B cell (primary cell): ENCODE measurements around the gene CAV2. TPM values are rescaled to one million over a fixed set of nuclear protein-coding genes. Genes with fewer than 3 reads are reported as not detected.

Source experiments
- ATAC-seq: fragments of 200-7000 bp; cut with Tn5 transposase; one replicate; pipeline ENCODE4 v1.10.0; 2021; ENCODE audit warnings: low read depth, mild to moderate bottlenecking, moderate number of reproducible peaks, moderate library complexity
- CTCF ChIA-PET: fragments of 350-600 bp; sonication (Branson Sonifier 250); formaldehyde crosslinking; loops from one replicate; lab custom pipeline; 2021; ENCODE audit warnings: antibody characterized with exemption, inconsistent platforms; lab: Charles Lee
- POLR2A ChIA-PET: fragments of 350-600 bp; sonication (Branson Sonifier 250); formaldehyde crosslinking; loops from one replicate; lab custom pipeline; 2021; ENCODE audit warnings: antibody characterized with exemption; lab: Charles Lee
- DNase-seq: peaks from one replicate; pipeline ENCODE4 v3.0.0; 2013
- H2AFZ ChIP-seq: 2 replicates; pipeline ENCODE4 v1.6.1; 2012; ENCODE audit warnings: mild to moderate bottlenecking, low read depth, low read length; ENCODE audit not compliant: insufficient read depth, poor library complexity, severe bottlenecking
- H3K27ac ChIP-seq, 2 donors: 1 replicate in 1 of 2; 2 replicates in 1 of 2; pipeline ENCODE4 v1.5.1; 2012 to 2013; ENCODE audit warnings: low read length in 2 of 2, mild to moderate bottlenecking in 2 of 2, moderate library complexity in 1 of 2
- H3K27me3 ChIP-seq, 4 experiments: fragments of 200-600 bp in 1 of 4; sonication (generic) in 1 of 4; replicated peaks in 1 of 4; 1 replicate in 2 of 4; 2 replicates in 2 of 4; pipeline versions ENCODE4 v1.6.1 to v1.7.0; 2013 to 2016; ENCODE audit warnings: low read length in 3 of 4, mild to moderate bottlenecking in 2 of 4, mixed read lengths in 1 of 4, moderate library complexity in 1 of 4; ENCODE audit not compliant: insufficient read depth in 4 of 4, control insufficient read depth in 3 of 4; ENCODE audit errors: control extremely low read depth in 1 of 4
- H3K36me3 ChIP-seq, 2 experiments: replicated peaks in 1 of 2; 1 replicate in 1 of 2; 2 replicates in 1 of 2; pipeline versions ENCODE4 v1.6.1 to v1.7.1; 2013; ENCODE audit warnings: low read length in 1 of 2; ENCODE audit not compliant: insufficient read depth in 2 of 2, control insufficient read depth in 1 of 2; ENCODE audit errors: control extremely low read depth in 1 of 2, extremely low read depth in 1 of 2
- H3K4me1 ChIP-seq, 2 donors: fragments of 200-600 bp in 1 of 2; sonication (generic) in 1 of 2; 1 replicate in 1 of 2; 2 replicates in 1 of 2; pipeline versions ENCODE4 v1.5.1 to v1.6.1; 2013 to 2017; ENCODE audit warnings: low read length in 2 of 2; ENCODE audit not compliant: control insufficient read depth in 2 of 2, insufficient read depth in 2 of 2
- H3K4me2 ChIP-seq: replicated peaks from 2 replicates; pipeline ENCODE3; 2012; ENCODE audit warnings: mild to moderate bottlenecking, low read depth, low read length; ENCODE audit not compliant: poor library complexity, severe bottlenecking
- H3K4me3 ChIP-seq, 5 experiments: fragments of 200-600 bp in 1 of 5; sonication (generic) in 1 of 5; 1 replicate in 3 of 5; 2 replicates in 2 of 5; pipeline versions ENCODE4 v1.5.1 to v1.7.0; 2011 to 2016; ENCODE audit warnings: low read length in 4 of 5, mild to moderate bottlenecking in 4 of 5, low read depth in 2 of 5, control low read depth in 1 of 5, moderate library complexity in 1 of 5; ENCODE audit not compliant: insufficient read depth in 1 of 5; ENCODE audit errors: control extremely low read depth in 1 of 5, extremely low read depth in 1 of 5
- H3K79me2 ChIP-seq: fragments of 200-600 bp; sonication (generic); one replicate; pipeline ENCODE4 v1.6.0; 2016; ENCODE audit warnings: low read length; ENCODE audit not compliant: control insufficient read depth, insufficient read depth
- H3K9ac ChIP-seq: fragments of 200-600 bp; sonication (generic); 2 replicates; pipeline ENCODE4 v1.6.1; 2017; ENCODE audit warnings: mild to moderate bottlenecking, low read length, moderate library complexity
- H3K9me3 ChIP-seq, 3 donors: one replicate each; pipeline versions ENCODE4 v1.6.1 to v1.7.1; 2013; ENCODE audit warnings: low read length in 2 of 3; ENCODE audit not compliant: control insufficient read depth in 2 of 3, insufficient read depth in 1 of 3; ENCODE audit errors: control extremely low read depth in 1 of 3
- H4K20me1 ChIP-seq: 2 replicates; pipeline ENCODE4 v1.6.0; 2012; ENCODE audit warnings: mild to moderate bottlenecking, low read length; ENCODE audit not compliant: insufficient read depth, control insufficient read depth, poor library complexity, severe bottlenecking
- H3K27ac Mint-ChIP-seq: one replicate; pipeline ENCODE4 v1.8.0; 2021; ENCODE audit warnings: mixed read lengths
- H3K27me3 Mint-ChIP-seq: one replicate; pipeline ENCODE4 v1.8.0; 2021; ENCODE audit warnings: mixed read lengths
- H3K4me1 Mint-ChIP-seq: one replicate; pipeline ENCODE4 v1.8.0; 2021; ENCODE audit warnings: mixed read lengths
- H3K4me3 Mint-ChIP-seq: one replicate; pipeline ENCODE4 v1.8.0; 2021; ENCODE audit warnings: mixed read lengths
- H3K9me3 Mint-ChIP-seq: one replicate; pipeline ENCODE4 v1.8.0; 2022; ENCODE audit warnings: mixed read lengths; ENCODE audit not compliant: insufficient read depth
- EZH2 ChIP-seq: IDR thresholded peaks from 2 replicates; pipeline ENCODE4 v1.6.1; 2012; ENCODE audit warnings: borderline replicate concordance, low read depth, mild to moderate bottlenecking, moderate library complexity, low read length; ENCODE audit not compliant: insufficient read depth, poor library complexity, severe bottlenecking
- WGBS: methylation state at CpG from one replicate; pipeline ENCODE4 v1.1.5; 2013; ENCODE audit warnings: missing lambda C conversion rate; ENCODE audit not compliant: insufficient coverage; 5-methylcytosine and 5-hydroxymethylcytosine counted together
- intact Hi-C: fragments of 100-400 bp; cut with micrococcal nuclease; formaldehyde crosslinking; loops from one replicate; pipeline ENCODE4 v1.10.0; 2022
- polyA plus RNA-seq: library from polyadenylated mRNA; depleted of rRNA; stranded (reverse); fragments of >200 nt; gene quantifications from 2 replicates; pipeline ENCODE4 v1.2.3, GENCODE V29; 2012
- total RNA-seq, 2 donors: library from RNA; stranded (reverse); fragments of 120-200 nt in 1 of 2; gene quantifications; 1 replicate in 1 of 2; 2 replicates in 1 of 2; pipeline versions ENCODE4 v1.2.3 to v1.2.4, GENCODE V29; 2013 to 2022
- TF ChIP-seq, protein P1 (sequence below): fragments of 200-600 bp; IDR thresholded peaks from one replicate; pipeline ENCODE4 v1.8.0; 2022; ENCODE audit warnings: antibody characterized with exemption, mild to moderate bottlenecking

CAV2 gene
- total and polyA plus RNA-seq, 2 donors (not counting 1 experiment from before 2014, with no cell fraction given): not detected

- intact Hi-C loops: no loop called here
- ChIA-PET POLR2A (interaction anchor here (0.7 kb wide), 1 partner anchor 1607 kb away, joined by 3 read pairs; no protein-coding TSS in a partner anchor), CTCF (interaction anchor here (1.0 to 1.2 kb wide), 3 partner anchors 61 to 272 kb away, joined by 3 to 5 read pairs (median 4); no protein-coding TSS in a partner anchor)
- Histone ChIP-seq H2AFZ (no peak overlapping the region), H4K20me1 (no peaks in the 10 kb centered on the region), H3K4me1 (peaks cover 7 to 16% of the 10 kb centered on the region in 2 donors), H3K9ac (no peak overlapping the region), H3K27ac (no peak overlapping the region), H3K4me2 (no peak overlapping the region), H3K9me3 (no peaks in the 10 kb centered on the region), H3K36me3 (no peaks in the 10 kb centered on the region), H3K27me3 (peaks cover 0 to 26% (median 15%) of the 10 kb centered on the region in 4 experiments), H3K79me2 (no peaks in the 10 kb centered on the region), H3K4me3 (no peak overlapping the region)
- H3K4me3 Mint-ChIP-seq: no peak overlapping the region
- no peak for ATAC-seq
- H3K4me1 Mint-ChIP-seq: peaks cover 15% of the 10 kb centered on the region
- WGBS: 84% methylated on average over 2 of the region's 3 CpGs
- no peak for DNase-seq
- H3K9me3 Mint-ChIP-seq: no peaks in the 10 kb centered on the region
- no peak overlapping the region for H3K27ac Mint-ChIP-seq
- peaks cover 17% of the 10 kb centered on the region for H3K27me3 Mint-ChIP-seq
- TF ChIP-seq EZH2: no peak
- TF ChIP-seq, protein P1, sequence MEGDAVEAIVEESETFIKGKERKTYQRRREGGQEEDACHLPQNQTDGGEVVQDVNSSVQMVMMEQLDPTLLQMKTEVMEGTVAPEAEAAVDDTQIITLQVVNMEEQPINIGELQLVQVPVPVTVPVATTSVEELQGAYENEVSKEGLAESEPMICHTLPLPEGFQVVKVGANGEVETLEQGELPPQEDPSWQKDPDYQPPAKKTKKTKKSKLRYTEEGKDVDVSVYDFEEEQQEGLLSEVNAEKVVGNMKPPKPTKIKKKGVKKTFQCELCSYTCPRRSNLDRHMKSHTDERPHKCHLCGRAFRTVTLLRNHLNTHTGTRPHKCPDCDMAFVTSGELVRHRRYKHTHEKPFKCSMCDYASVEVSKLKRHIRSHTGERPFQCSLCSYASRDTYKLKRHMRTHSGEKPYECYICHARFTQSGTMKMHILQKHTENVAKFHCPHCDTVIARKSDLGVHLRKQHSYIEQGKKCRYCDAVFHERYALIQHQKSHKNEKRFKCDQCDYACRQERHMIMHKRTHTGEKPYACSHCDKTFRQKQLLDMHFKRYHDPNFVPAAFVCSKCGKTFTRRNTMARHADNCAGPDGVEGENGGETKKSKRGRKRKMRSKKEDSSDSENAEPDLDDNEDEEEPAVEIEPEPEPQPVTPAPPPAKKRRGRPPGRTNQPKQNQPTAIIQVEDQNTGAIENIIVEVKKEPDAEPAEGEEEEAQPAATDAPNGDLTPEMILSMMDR: no peak
These were observed 30.7 kb downstream of the CAV2 start for GRCh38 chr7:116530107-116530820.

DNA sequence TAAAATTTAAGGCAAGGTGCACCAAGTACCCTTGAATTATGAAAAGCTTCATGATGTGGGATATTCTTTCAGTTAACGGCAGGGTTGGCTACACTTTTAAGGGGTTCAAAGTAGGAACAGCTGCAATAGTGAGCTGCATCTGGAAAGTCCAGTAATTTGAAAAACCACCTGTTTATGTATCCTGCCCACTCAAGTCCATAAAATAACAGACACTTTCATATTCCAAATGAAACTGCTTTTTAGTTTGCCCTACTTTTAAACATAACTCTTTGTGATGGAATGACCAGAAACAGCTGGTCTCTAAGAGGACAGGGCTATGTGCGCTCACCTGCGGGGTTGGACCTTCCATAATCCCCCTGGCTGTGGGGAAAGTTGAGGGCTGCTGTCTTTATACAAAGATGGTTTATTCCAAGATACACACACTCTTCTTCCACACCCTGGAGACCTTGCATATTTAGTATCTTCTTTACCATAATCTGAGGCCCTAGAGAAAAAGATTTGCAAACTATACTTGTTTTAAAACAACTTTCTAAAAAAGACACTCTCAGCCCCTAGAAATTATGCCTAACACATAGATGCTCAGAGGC lies 32.7 kb downstream of the CAV2 start:
- intact Hi-C loops: no loop called here
- no peaks in the 10 kb centered on the region for H4K20me1 ChIP-seq
- no peak overlapping the region for H3K4me2 ChIP-seq
- no peak overlapping the region for H3K27ac ChIP-seq
- H3K4me3 ChIP-seq: no peak overlapping the region
- H3K9ac ChIP-seq: no peak overlapping the region
- Mint-ChIP-seq H3K27ac (no peak overlapping the region), H3K4me1 (no peaks in the 10 kb centered on the region), H3K9me3 (no peaks in the 10 kb centered on the region), H3K4me3 (no peak overlapping the region), H3K27me3 (peaks cover 7% of the 10 kb centered on the region)
- no peaks in the 10 kb centered on the region for H3K4me1 ChIP-seq
- POLR2A ChIA-PET: no interaction called here
- CTCF ChIA-PET: interaction anchor here (0.8 to 1.2 kb wide), 2 partner anchors 11 to 272 kb away, joined by 3 read pairs; no protein-coding TSS in a partner anchor
- ATAC-seq: no peak
- TF ChIP-seq EZH2: no peak
- TF ChIP-seq, protein P1: no peak
- H2AFZ ChIP-seq: no peak overlapping the region
- WGBS: 100% methylated on average over 1 of the region's 3 CpGs
- DNase-seq: no peak
- H3K27me3 ChIP-seq: peaks cover 0 to 11% (median 4%) of the 10 kb centered on the region in 4 experiments
- H3K36me3 ChIP-seq: no peaks in the 10 kb centered on the region
- H3K9me3 ChIP-seq: no peaks in the 10 kb centered on the region
- no peaks in the 10 kb centered on the region for H3K79me2 ChIP-seq
